IMR-90 (cell line): ENCODE data around the gene MGAT3. TPM values are rescaled to one million over a fixed set of nuclear protein-coding genes. Genes with fewer than 3 reads are reported as not detected.

Experiments used
- ATAC-seq: fragments of 200-7000 bp; cut with Tn5 transposase; 2 replicates; pipeline ENCODE4 v1.9.1; 2020; ENCODE audit warnings: low read depth, mild to moderate bottlenecking, moderate library complexity
- BruUV-seq: library from RNA; stranded (reverse); fragments of 400-500 nt; replicated peaks from 2 replicates; lab custom pipeline; 2021; lab: Mats Ljungman, UMichigan
- CTCF ChIA-PET: fragments of 300-600 bp; formaldehyde crosslinking; extraction: SDS; loops from one replicate; lab custom pipeline; 2021; ENCODE audit warnings: antibody characterized with exemption; lab: Yijun Ruan, JAX
- POLR2A ChIA-PET: fragments of 300-600 bp; sonication (Branson Sonifier 250); formaldehyde crosslinking; loops from one replicate; lab custom pipeline; 2022; ENCODE audit warnings: antibody characterized with exemption; ENCODE audit not compliant: unreplicated experiment; lab: Charles Lee
- DNase-seq: peaks from one replicate; pipeline ENCODE4 v3.0.0; 2013
- H2AFZ ChIP-seq: replicated peaks from 2 replicates; pipeline ENCODE3; 2013; ENCODE audit warnings: low read length, mild to moderate bottlenecking; ENCODE audit not compliant: poor library complexity
- H2AK5ac ChIP-seq: 2 replicates; pipeline ENCODE4 v1.6.1; 2013; ENCODE audit warnings: low read depth, low read length, inconsistent platforms
- H2AK9ac ChIP-seq: replicated peaks from 2 replicates; pipeline ENCODE3; 2013; ENCODE audit warnings: mild to moderate bottlenecking, low read depth, low read length, moderate library complexity; ENCODE audit not compliant: poor library complexity
- H2BK120ac ChIP-seq: 2 replicates; pipeline ENCODE4 v1.6.1; 2013; ENCODE audit warnings: low read depth, low read length, inconsistent platforms
- H2BK15ac ChIP-seq: 3 replicates; pipeline ENCODE4 v1.6.1; 2013; ENCODE audit warnings: low read depth, low read length, inconsistent platforms
- H2BK20ac ChIP-seq: 2 replicates; pipeline ENCODE4 v1.6.1; 2013; ENCODE audit warnings: low read depth, mild to moderate bottlenecking, inconsistent platforms, low read length, moderate library complexity
- H2BK5ac ChIP-seq: 2 replicates; pipeline ENCODE4 v1.6.1; 2013; ENCODE audit warnings: mild to moderate bottlenecking, low read depth, low read length, inconsistent platforms; ENCODE audit not compliant: poor library complexity, severe bottlenecking
- H3K14ac ChIP-seq: replicated peaks from 2 replicates; pipeline ENCODE4 v1.6.1; 2013; ENCODE audit warnings: low read depth, low read length, inconsistent platforms
- H3K18ac ChIP-seq: 2 replicates; pipeline ENCODE4 v1.6.1; 2013; ENCODE audit warnings: low read depth, low read length, control low read depth
- H3K23ac ChIP-seq: 2 replicates; pipeline ENCODE4 v1.6.1; 2013; ENCODE audit warnings: low read depth, low read length, inconsistent platforms
- H3K27ac ChIP-seq: 2 replicates; pipeline ENCODE4 v1.5.1; 2013; ENCODE audit warnings: mild to moderate bottlenecking, control low read depth, low read length; ENCODE audit not compliant: insufficient read depth
- H3K27me3 ChIP-seq: 2 replicates; pipeline ENCODE4 v1.6.1; 2013; ENCODE audit warnings: low read length; ENCODE audit not compliant: control insufficient read depth, insufficient read depth
- H3K36me3 ChIP-seq: 2 replicates; pipeline ENCODE4 v1.6.1; 2013; ENCODE audit warnings: low read length, mixed read lengths; ENCODE audit not compliant: control insufficient read depth, insufficient read depth
- H3K4ac ChIP-seq: 2 replicates; pipeline ENCODE4 v1.6.1; 2013; ENCODE audit warnings: low read depth, low read length, inconsistent platforms
- H3K4me1 ChIP-seq: 2 replicates; pipeline ENCODE4 v1.6.1; 2013; ENCODE audit warnings: low read length, mixed read lengths; ENCODE audit not compliant: control insufficient read depth, insufficient read depth
- H3K4me2 ChIP-seq: 2 replicates; pipeline ENCODE4 v1.6.1; 2013; ENCODE audit warnings: low read depth, mild to moderate bottlenecking, control low read depth, low read length, moderate library complexity
- H3K4me3 ChIP-seq: 2 replicates; pipeline ENCODE4 v1.5.1; 2013; ENCODE audit warnings: low read depth, mild to moderate bottlenecking, control low read depth, low read length, moderate library complexity; ENCODE audit not compliant: insufficient read depth
- H3K56ac ChIP-seq: 2 replicates; pipeline ENCODE4 v1.6.1; 2013; ENCODE audit warnings: low read length, inconsistent platforms; ENCODE audit not compliant: insufficient read depth; ENCODE audit errors: extremely low read depth
- H3K79me1 ChIP-seq, 2 experiments: 2 replicates each; pipeline ENCODE4 v1.6.1; 2013; ENCODE audit warnings: low read length in 2 of 2, inconsistent platforms in 1 of 2, low read depth in 1 of 2
- H3K9ac ChIP-seq: 2 replicates; pipeline ENCODE4 v1.6.1; 2013; ENCODE audit warnings: low read depth, low read length, control low read depth
- H3K9me1 ChIP-seq: 2 replicates; pipeline ENCODE4 v1.6.1; 2013; ENCODE audit warnings: low read length, inconsistent platforms; ENCODE audit not compliant: insufficient read depth
- H3K9me3 ChIP-seq: 2 replicates; pipeline ENCODE4 v1.6.1; 2013; ENCODE audit warnings: low read length; ENCODE audit not compliant: control insufficient read depth, insufficient read depth
- H4K20me1 ChIP-seq: 2 replicates; pipeline ENCODE4 v1.6.1; 2013; ENCODE audit warnings: low read length, inconsistent platforms; ENCODE audit not compliant: insufficient read depth
- H4K5ac ChIP-seq: 2 replicates; pipeline ENCODE4 v1.6.1; 2013; ENCODE audit warnings: mild to moderate bottlenecking, low read depth, low read length, control low read depth
- H4K8ac ChIP-seq, 2 experiments: 2 replicates each; pipeline ENCODE4 v1.6.1; 2013; ENCODE audit warnings: low read depth in 2 of 2, low read length in 2 of 2, control low read depth in 1 of 2, inconsistent platforms in 1 of 2
- H4K91ac ChIP-seq: 2 replicates; pipeline ENCODE4 v1.6.1; 2013; ENCODE audit warnings: low read depth, low read length, inconsistent platforms; ENCODE audit not compliant: insufficient read depth
- CHD1 ChIP-seq: IDR thresholded peaks from 2 replicates; pipeline ENCODE4 v1.6.1; 2012; ENCODE audit warnings: low read depth, low read length, improper control_type of control experiment
- CTCF ChIP-seq: conservative IDR thresholded peaks from 2 replicates; pipeline ENCODE4 v1.5.1; 2012; ENCODE audit warnings: mild to moderate bottlenecking, low read depth, low read length, improper control_type of control experiment
- MAZ ChIP-seq: IDR thresholded peaks from 2 replicates; pipeline ENCODE4 v1.6.1; 2012; ENCODE audit warnings: low read depth, mild to moderate bottlenecking, low read length, improper control_type of control experiment, moderate library complexity, borderline replicate concordance
- NFE2L2 ChIP-seq: fragments of 150-350 bp; IDR thresholded peaks from 2 replicates; pipeline ENCODE4 v1.6.1; 2016; ENCODE audit warnings: low read depth, mild to moderate bottlenecking, low read length
- POLR2A ChIP-seq: IDR thresholded peaks from 2 replicates; pipeline ENCODE4 v1.6.1; 2012; ENCODE audit warnings: mild to moderate bottlenecking, low read depth, low read length
- RCOR1 ChIP-seq: IDR thresholded peaks from 2 replicates; pipeline ENCODE4 v1.6.1; 2012; ENCODE audit warnings: mild to moderate bottlenecking, low read length, improper control_type of control experiment; ENCODE audit not compliant: insufficient replicate concordance
- WGBS, 2 experiments: methylation state at CpG; one replicate each; pipeline versions ENCODE4 v1.1.5 to v1.1.7; 2013; ENCODE audit warnings: missing lambda C conversion rate in 2 of 2; ENCODE audit not compliant: insufficient read length in 1 of 2; ENCODE audit errors: extremely low coverage in 2 of 2; 5-methylcytosine and 5-hydroxymethylcytosine counted together
- dilution Hi-C: fragments of 300-500 bp; cut with HindIII; formaldehyde crosslinking; loops from one replicate; pipeline ENCODE4 v1.14.3; 2018; ENCODE audit warnings: low sequenced_read_pairs; ENCODE audit not compliant: unreplicated experiment
- in situ Hi-C: fragments of 300-500 bp; cut with MboI; formaldehyde crosslinking; loops from 3 replicates; pipeline ENCODE4 v1.14.3; 2019; ENCODE audit warnings: low sequenced_read_pairs, inconsistent platforms, mixed read lengths
- intact Hi-C: fragments of 100-400 bp; cut with micrococcal nuclease; formaldehyde crosslinking; loops from 2 replicates; pipeline ENCODE4 v1.10.0; 2022
- polyA plus RNA-seq, 3 experiments: library from polyadenylated mRNA; depleted of rRNA; stranded (reverse); fragments of >200 nt; gene quantifications; 2 replicates each; pipeline ENCODE4 v1.2.3, GENCODE V29; 2012; ENCODE audit warnings: low replicate concordance in 1 of 3
- total RNA-seq: library from RNA; depleted of rRNA; stranded (reverse); fragments of >200 nt; gene quantifications from 2 replicates; pipeline ENCODE4 v1.2.3, GENCODE V29; 2012

MGAT3 gene
- total and polyA plus RNA-seq, 2 of the 4 experiments (the other 2 are of a cell fraction), result 0.36 to 1.1 TPM

GRCh38 chr22:39468487-39469325 lies 11.9 kb downstream of the MGAT3 start:
- in situ Hi-C loops, result no loop called here
- no peaks in the 10 kb centered on the region for H4K20me1 ChIP-seq
- no peak for DNase-seq

More at GRCh38 chr22:39468487-39469325, 11.9 kb downstream of the MGAT3 start:
- dilution Hi-C loops, result no loop called here
- no peak overlapping the region for H3K4me3 ChIP-seq
- no peak overlapping the region for H3K4ac ChIP-seq
- BruUV-seq, result no TSS peak
- no peak overlapping the region for H4K5ac ChIP-seq
- no peak overlapping the region for H4K91ac ChIP-seq
- no peaks in the 10 kb centered on the region for H3K36me3 ChIP-seq
- H3K9ac ChIP-seq, result no peak overlapping the region
- WGBS, 2 experiments, result 82% methylated on average over 4 of the region's 18 CpGs; no CpG with 5 or more reads in 1 of the 2 experiments
- peaks cover 16% of the 10 kb centered on the region for H3K9me1 ChIP-seq
- H2BK5ac ChIP-seq, result no peak overlapping the region
- H3K79me1 ChIP-seq, result no peaks in the 10 kb centered on the region
- no peak overlapping the region for H2AK5ac ChIP-seq
- H3K56ac ChIP-seq, result no peak overlapping the region
- no peaks in the 10 kb centered on the region; the same call in 1 of the 2 replicates for H3K27me3 ChIP-seq
- no peak overlapping the region for H2BK20ac ChIP-seq
- H3K23ac ChIP-seq, result no peak overlapping the region
- ChIA-PET POLR2A (no interaction called here), CTCF (no interaction called here)
- no peak overlapping the region for H3K14ac ChIP-seq
- no peak for ATAC-seq
- H2BK120ac ChIP-seq, result no peak overlapping the region
- H3K18ac ChIP-seq, result no peak overlapping the region
- intact Hi-C loops, result no loop called here
- H2AFZ ChIP-seq, result no peak overlapping the region
- H3K27ac ChIP-seq, result no peak overlapping the region
- H3K9me3 ChIP-seq, result no peaks in the 10 kb centered on the region
- H2AK9ac ChIP-seq, result no peak overlapping the region
- TF ChIP-seq MAZ, result no peak
- no peak for TF ChIP-seq CHD1
- TF ChIP-seq NFE2L2, result no peak
- TF ChIP-seq CTCF, result no peak
- TF ChIP-seq RCOR1, result no peak
- TF ChIP-seq POLR2A, result no peak
- H2BK15ac ChIP-seq, result no peak overlapping the region
- no peak overlapping the region for H3K4me2 ChIP-seq
- H3K4me1 ChIP-seq, result peaks cover 24% of the 10 kb centered on the region
- H4K8ac ChIP-seq, result no peak overlapping the region
